GM12873 (cell line): ENCODE data around the gene TSEN54.

Source experiments
- CTCF ChIP-seq: IDR thresholded peaks from 2 replicates; pipeline ENCODE4 v1.5.1; 2012; ENCODE audit warnings: low read depth, mild to moderate bottlenecking, moderate library complexity, low read length, control low read depth; ENCODE audit not compliant: insufficient read depth; ENCODE audit errors: missing control alignments

The TSEN54 gene

DNA sequence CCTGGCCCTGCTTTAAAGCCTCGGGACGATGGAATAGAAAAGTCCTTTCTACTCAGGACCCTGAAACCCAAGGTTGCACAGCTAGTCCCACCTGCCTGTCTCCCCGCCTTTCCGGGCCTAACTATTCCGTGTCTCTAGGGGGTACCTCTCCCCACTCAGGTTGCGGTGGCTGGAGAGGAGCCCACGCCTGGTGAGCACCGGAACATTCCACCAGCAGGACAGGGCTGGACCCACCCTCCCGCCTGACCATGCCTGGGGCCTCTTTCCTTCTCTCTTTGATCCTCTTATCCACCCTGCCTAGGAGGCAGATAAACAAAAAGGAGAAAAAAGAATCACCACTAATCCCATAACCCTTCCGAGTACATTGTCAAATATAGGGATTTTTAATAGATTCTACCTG is 20.0 kb downstream of the TSEN54 start:
- TF ChIP-seq CTCF: no peak

- no peak for TF ChIP-seq CTCF
Measured at GRCh38 chr17:75539967-75540729, 23.8 kb downstream of the TSEN54 start.

DNA sequence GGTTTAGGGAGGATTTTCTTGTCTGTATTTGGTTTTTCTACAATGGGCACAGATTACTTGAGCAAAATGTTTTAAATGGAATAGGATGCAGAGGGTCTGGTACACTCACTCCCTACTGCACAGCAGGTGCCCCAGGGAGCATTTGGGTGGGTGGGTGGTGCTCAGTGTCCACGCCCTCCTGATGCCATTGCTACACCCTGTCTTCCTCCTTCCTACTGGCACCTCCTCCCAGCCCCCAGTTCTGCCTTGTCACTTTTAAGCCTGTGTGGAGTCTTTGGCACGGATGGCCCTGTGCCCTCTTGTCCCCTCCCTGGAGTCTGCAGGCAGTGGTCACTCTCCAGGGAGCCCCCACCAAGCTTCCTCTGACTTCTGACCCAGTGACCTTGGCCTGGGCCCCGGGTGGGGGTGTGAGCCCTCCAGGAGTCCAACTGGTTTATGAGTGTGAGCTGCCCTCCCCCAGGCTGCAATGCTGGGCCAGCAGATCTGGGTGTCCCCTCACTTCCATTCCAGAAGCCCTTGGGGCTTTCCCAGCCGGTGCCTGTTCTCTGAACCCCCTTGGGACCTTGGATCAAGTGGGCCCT is 24.7 kb downstream of the TSEN54 start:
- TF ChIP-seq CTCF: no peak

DNA sequence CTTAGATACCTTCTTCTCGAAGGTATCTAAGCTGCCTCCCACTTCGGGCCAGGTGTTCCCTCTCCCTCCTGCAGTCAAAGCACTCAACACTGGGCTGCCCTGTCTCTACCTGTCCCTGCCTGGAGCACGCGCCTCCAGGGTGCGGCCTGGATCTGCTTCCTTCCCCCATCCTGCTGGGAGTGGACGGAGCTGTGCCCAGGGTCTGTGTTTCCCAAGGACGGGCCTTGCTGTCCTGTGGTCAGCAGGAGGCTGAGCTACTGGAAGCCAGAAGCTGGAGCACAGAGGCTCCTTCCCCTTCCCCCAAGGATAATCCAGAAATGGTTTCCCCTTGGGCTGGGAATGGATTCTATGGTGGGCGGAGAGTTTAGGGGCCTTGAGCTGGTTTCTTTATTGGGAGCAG is 25.9 kb downstream of the TSEN54 start:
- no peak for TF ChIP-seq CTCF

GRCh38 chr17:75542728-75543336 is 26.5 kb downstream of the TSEN54 start:
- TF ChIP-seq CTCF: no peak

DNA sequence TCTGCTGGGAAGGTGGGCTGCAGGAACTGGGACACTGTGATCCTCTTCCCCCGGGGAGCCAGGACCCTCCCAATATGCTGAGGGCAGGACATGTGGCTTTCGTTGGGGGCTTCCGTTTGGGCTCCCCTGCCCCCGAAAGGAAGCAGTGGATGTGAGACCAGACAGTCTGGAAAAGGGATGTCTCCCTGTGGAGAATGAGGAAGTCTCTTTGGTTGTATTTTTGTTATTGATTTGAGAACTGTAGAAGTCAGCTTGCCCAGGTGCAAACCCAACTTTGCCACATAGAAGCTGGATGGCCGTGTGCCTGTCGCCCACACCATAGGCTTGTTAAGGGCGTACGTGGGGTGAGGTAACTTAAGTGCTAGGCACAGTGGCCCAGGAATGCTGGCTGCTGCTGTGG is 27.9 kb downstream of the TSEN54 start:
- TF ChIP-seq CTCF: no peak

DNA sequence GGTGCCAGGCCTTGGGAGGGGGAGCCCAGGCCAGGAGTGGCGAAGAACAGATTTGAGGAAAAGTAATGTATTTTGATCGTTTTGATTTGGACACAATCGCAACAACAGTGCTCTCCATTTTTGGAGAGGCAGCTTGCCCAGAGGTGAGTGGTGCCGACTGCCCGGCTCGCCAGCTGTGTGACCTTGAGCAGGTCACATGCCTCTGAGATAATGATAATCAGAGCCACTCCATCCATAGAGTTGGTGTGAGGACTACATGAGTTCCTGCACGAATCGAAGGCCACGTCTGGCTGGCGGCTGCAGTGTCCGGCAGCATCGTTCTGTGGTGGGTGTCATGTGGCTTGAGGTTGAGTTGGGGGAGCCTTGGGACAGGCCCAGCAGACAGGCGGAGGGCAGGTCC is 29.9 kb downstream of the TSEN54 start:
- TF ChIP-seq CTCF: no peak
